GM12878 (cell line): ENCODE results near the gene P2RX6.

ENCODE experiments used
- BMI1 ChIP-seq: fragments of 450-650 bp; IDR thresholded peaks from 2 replicates; pipeline ENCODE4 v1.6.1; 2016; ENCODE audit warnings: mild to moderate bottlenecking, moderate library complexity, borderline replicate concordance
- KAT2A ChIP-seq: conservative IDR thresholded peaks from 2 replicates; pipeline ENCODE4 v1.6.1; 2011; ENCODE audit warnings: low read depth, low read length; ENCODE audit not compliant: control insufficient read depth
- NR2C2 ChIP-seq: IDR thresholded peaks from 2 replicates; pipeline ENCODE4 v1.6.1; 2011; ENCODE audit warnings: borderline replicate concordance, low read depth; ENCODE audit not compliant: control insufficient read depth, insufficient read length
- POLR2A ChIP-seq: IDR thresholded peaks from 2 replicates; pipeline ENCODE4 v1.6.1; 2011; ENCODE audit warnings: low read depth, mild to moderate bottlenecking, low read length
- POLR2AphosphoS5 ChIP-seq: IDR thresholded peaks from 2 replicates; pipeline ENCODE4 v1.6.1; 2011; ENCODE audit warnings: mild to moderate bottlenecking, low read length, inconsistent platforms
- SIN3A ChIP-seq: IDR thresholded peaks from 2 replicates; pipeline ENCODE4 v1.6.1; 2012; ENCODE audit warnings: low read depth, low read length, improper control_type of control experiment
- ZNF24 ChIP-seq: fragments of 450-650 bp; IDR thresholded peaks from 2 replicates; pipeline ENCODE4 v1.6.1; 2017; ENCODE audit warnings: antibody characterized with exemption, mild to moderate bottlenecking
- TF ChIP-seq, protein P1 (sequence below), 3 experiments: IDR thresholded peaks in 2 of 3; conservative IDR thresholded peaks in 1 of 3; 2 replicates each; pipeline ENCODE4 v1.5.1; 2011; ENCODE audit warnings: low read depth in 3 of 3, low read length in 3 of 3, mild to moderate bottlenecking in 3 of 3, control low read depth in 2 of 3, moderate library complexity in 2 of 3, inconsistent platforms in 1 of 3, mixed read lengths in 1 of 3; ENCODE audit not compliant: control insufficient read depth in 2 of 3, insufficient read depth in 1 of 3; ENCODE audit errors: extremely low read depth in 1 of 3
- TF ChIP-seq, protein P2 (sequence below): fragments of 150-350 bp; IDR thresholded peaks from 2 replicates; pipeline ENCODE4 v1.6.1; 2016; ENCODE audit warnings: low read depth, low read length
- TF ChIP-seq, protein P3 (sequence below): fragments of 450-650 bp; IDR thresholded peaks from 2 replicates; pipeline ENCODE4 v1.6.1; 2016; ENCODE audit warnings: mild to moderate bottlenecking

DNA sequence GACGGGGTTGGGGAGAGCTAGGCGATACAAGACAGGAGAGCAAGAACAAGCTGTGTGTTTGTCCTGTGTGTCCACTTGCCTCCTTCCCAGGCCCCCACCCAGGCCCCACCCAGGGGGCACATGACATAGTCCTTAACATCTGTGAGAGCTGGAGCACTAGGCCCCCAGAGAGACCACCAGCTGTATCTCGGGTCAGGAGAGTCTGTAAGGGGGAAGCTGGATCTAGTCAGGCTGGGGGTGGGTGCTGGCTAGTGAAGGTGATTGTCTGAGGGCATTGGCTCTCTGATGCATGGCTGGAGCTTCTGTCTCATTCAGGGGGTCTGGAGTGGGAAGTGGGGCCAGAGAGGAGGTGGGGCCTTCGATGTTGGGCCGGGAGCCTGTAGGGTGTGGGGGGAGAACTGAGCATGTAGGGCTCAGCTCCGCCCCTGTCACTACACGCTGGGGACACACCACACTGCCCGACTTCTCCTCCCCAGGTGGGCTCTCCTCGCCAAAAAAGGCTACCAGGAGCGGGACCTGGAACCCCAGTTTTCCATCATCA, 571 bp downstream of the P2RX6 start:
- TF ChIP-seq, protein P1, sequence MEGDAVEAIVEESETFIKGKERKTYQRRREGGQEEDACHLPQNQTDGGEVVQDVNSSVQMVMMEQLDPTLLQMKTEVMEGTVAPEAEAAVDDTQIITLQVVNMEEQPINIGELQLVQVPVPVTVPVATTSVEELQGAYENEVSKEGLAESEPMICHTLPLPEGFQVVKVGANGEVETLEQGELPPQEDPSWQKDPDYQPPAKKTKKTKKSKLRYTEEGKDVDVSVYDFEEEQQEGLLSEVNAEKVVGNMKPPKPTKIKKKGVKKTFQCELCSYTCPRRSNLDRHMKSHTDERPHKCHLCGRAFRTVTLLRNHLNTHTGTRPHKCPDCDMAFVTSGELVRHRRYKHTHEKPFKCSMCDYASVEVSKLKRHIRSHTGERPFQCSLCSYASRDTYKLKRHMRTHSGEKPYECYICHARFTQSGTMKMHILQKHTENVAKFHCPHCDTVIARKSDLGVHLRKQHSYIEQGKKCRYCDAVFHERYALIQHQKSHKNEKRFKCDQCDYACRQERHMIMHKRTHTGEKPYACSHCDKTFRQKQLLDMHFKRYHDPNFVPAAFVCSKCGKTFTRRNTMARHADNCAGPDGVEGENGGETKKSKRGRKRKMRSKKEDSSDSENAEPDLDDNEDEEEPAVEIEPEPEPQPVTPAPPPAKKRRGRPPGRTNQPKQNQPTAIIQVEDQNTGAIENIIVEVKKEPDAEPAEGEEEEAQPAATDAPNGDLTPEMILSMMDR (IDR thresholded peaks at IDR 0.05 in 2 of 3, conservative IDR thresholded peaks at IDR 0.05 in 1 of 3; ENCODE audit: control insufficient read depth in 2 of 3, extremely low read depth in 1 of 3, insufficient read depth in 1 of 3, low read depth in 3 of 3, low read length in 3 of 3), result no peak
- TF ChIP-seq, protein P2, sequence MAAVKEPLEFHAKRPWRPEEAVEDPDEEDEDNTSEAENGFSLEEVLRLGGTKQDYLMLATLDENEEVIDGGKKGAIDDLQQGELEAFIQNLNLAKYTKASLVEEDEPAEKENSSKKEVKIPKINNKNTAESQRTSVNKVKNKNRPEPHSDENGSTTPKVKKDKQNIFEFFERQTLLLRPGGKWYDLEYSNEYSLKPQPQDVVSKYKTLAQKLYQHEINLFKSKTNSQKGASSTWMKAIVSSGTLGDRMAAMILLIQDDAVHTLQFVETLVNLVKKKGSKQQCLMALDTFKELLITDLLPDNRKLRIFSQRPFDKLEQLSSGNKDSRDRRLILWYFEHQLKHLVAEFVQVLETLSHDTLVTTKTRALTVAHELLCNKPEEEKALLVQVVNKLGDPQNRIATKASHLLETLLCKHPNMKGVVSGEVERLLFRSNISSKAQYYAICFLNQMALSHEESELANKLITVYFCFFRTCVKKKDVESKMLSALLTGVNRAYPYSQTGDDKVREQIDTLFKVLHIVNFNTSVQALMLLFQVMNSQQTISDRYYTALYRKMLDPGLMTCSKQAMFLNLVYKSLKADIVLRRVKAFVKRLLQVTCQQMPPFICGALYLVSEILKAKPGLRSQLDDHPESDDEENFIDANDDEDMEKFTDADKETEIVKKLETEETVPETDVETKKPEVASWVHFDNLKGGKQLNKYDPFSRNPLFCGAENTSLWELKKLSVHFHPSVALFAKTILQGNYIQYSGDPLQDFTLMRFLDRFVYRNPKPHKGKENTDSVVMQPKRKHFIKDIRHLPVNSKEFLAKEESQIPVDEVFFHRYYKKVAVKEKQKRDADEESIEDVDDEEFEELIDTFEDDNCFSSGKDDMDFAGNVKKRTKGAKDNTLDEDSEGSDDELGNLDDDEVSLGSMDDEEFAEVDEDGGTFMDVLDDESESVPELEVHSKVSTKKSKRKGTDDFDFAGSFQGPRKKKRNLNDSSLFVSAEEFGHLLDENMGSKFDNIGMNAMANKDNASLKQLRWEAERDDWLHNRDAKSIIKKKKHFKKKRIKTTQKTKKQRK, result no peak
- no peak for TF ChIP-seq POLR2A
- TF ChIP-seq KAT2A, result no peak
- TF ChIP-seq, protein P3, sequence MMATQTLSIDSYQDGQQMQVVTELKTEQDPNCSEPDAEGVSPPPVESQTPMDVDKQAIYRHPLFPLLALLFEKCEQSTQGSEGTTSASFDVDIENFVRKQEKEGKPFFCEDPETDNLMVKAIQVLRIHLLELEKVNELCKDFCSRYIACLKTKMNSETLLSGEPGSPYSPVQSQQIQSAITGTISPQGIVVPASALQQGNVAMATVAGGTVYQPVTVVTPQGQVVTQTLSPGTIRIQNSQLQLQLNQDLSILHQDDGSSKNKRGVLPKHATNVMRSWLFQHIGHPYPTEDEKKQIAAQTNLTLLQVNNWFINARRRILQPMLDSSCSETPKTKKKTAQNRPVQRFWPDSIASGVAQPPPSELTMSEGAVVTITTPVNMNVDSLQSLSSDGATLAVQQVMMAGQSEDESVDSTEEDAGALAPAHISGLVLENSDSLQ, result no peak
- TF ChIP-seq BMI1, result no peak
- TF ChIP-seq SIN3A, result no peak
- TF ChIP-seq ZNF24, result no peak
- no peak for TF ChIP-seq NR2C2
- TF ChIP-seq POLR2AphosphoS5, result no peak
